VCaP (cell line): Measurements from ENCODE around the gene WDR38.

Experiments
- H3K27ac ChIP-seq: fragments of 450-650 bp; 2 replicates; pipeline ENCODE4 v1.5.1; 2017
- CTCF ChIP-seq: fragments of 450-650 bp; conservative IDR thresholded peaks from 2 replicates; pipeline ENCODE4 v1.5.1; 2017; ENCODE audit warnings: mild to moderate bottlenecking, moderate library complexity

The WDR38 gene

GRCh38 chr9:124820698-124821623 is 32.3 kb upstream of the WDR38 start:
- H3K27ac ChIP-seq: no peak overlapping the region
- no peak for TF ChIP-seq CTCF

GRCh38 chr9:124828489-124829333 is 24.5 kb upstream of the WDR38 start:
- TF ChIP-seq CTCF: no peak
- no peak overlapping the region for H3K27ac ChIP-seq

GRCh38 chr9:124829334-124829669 is 24.0 kb upstream of the WDR38 start:
- no peak overlapping the region for H3K27ac ChIP-seq
- TF ChIP-seq CTCF: no peak

- no peak overlapping the region for H3K27ac ChIP-seq
- no peak for TF ChIP-seq CTCF
These were observed 22.7 kb upstream of the WDR38 start for GRCh38 chr9:124830593-124830992.

GRCh38 chr9:124831642-124832364 is 21.5 kb upstream of the WDR38 start:
- no peak overlapping the region for H3K27ac ChIP-seq

GRCh38 chr9:124834591-124834990 is 18.7 kb upstream of the WDR38 start:
- peak overlapping the region; percentile 41; the same call in 1 of the 2 replicates for H3K27ac ChIP-seq
- TF ChIP-seq CTCF: no peak

More at GRCh38 chr9:124831642-124832364, 21.5 kb upstream of the WDR38 start:
- no peak for TF ChIP-seq CTCF
